RKO (cell line): ENCODE data around the gene DNTT.
"Not testable (repeated sequence)": the region's sequence is repeated elsewhere in the genome, so short reads cannot be mapped to it uniquely, and the experiment has no call there.

ENCODE experiments used
- DNase-seq: peaks from one replicate; pipeline ENCODE4 v3.0.0-alpha.2; 2016; ENCODE audit warnings: low spot score

DNTT gene

GRCh38 chr10:96276426-96276825 lies 27.8 kb upstream of the DNTT start:
- DNase-seq = no peak

GRCh38 chr10:96276831-96277230 lies 27.4 kb upstream of the DNTT start:
- DNase-seq = no peak

GRCh38 chr10:96279191-96279641 lies 25.0 kb upstream of the DNTT start:
- no peak for DNase-seq

GRCh38 chr10:96280859-96281258 lies 23.4 kb upstream of the DNTT start:
- DNase-seq = no peak

- DNase-seq = no peak
These were observed 22.7 kb upstream of the DNTT start for GRCh38 chr10:96281444-96282029.

- no peak for DNase-seq
These were observed 20.9 kb upstream of the DNTT start for GRCh38 chr10:96283351-96283750.

GRCh38 chr10:96283756-96284155 lies 20.5 kb upstream of the DNTT start:
- no peak for DNase-seq

GRCh38 chr10:96285331-96285752 lies 18.9 kb upstream of the DNTT start:
- no peak for DNase-seq

GRCh38 chr10:96287392-96288105 lies 16.7 kb upstream of the DNTT start:
- DNase-seq = no peak

- no peak for DNase-seq
These were observed 16.0 kb upstream of the DNTT start for GRCh38 chr10:96288151-96288621.

- no peak for DNase-seq
These were observed 14.9 kb upstream of the DNTT start for GRCh38 chr10:96289218-96289910.

GRCh38 chr10:96290368-96291133 lies 13.7 kb upstream of the DNTT start:
- no peak for DNase-seq

- DNase-seq = peak; percentile 79
These were observed 11.0 kb upstream of the DNTT start for GRCh38 chr10:96292971-96293920.

GRCh38 chr10:96295475-96295874 lies 8.8 kb upstream of the DNTT start:
- no peak for DNase-seq

- no peak for DNase-seq
These were observed 6.7 kb upstream of the DNTT start for GRCh38 chr10:96297486-96297885.

GRCh38 chr10:96298362-96298761 lies 5.9 kb upstream of the DNTT start:
- DNase-seq = no peak

- DNase-seq = no peak
These were observed 4.9 kb upstream of the DNTT start for GRCh38 chr10:96299383-96299782.

GRCh38 chr10:96301616-96302015 lies 2.6 kb upstream of the DNTT start:
- no peak for DNase-seq

- no peak for DNase-seq
These were observed 785 bp downstream of the DNTT start for GRCh38 chr10:96305019-96305418.

- no peak for DNase-seq
These were observed 2.3 kb downstream of the DNTT start for GRCh38 chr10:96306516-96306915.

GRCh38 chr10:96308854-96309253 lies 4.6 kb downstream of the DNTT start:
- not testable (repeated sequence) for DNase-seq
